B cell (primary cell): ENCODE data around the gene SCNN1B. TPM values are rescaled to one million over a fixed set of nuclear protein-coding genes. Genes with fewer than 3 reads are reported as not detected.

ENCODE experiments used
- ATAC-seq: fragments of 200-7000 bp; cut with Tn5 transposase; one replicate; pipeline ENCODE4 v1.10.0; 2021; ENCODE audit warnings: low read depth, mild to moderate bottlenecking, moderate number of reproducible peaks, moderate library complexity
- CTCF ChIA-PET: fragments of 350-600 bp; sonication (Branson Sonifier 250); formaldehyde crosslinking; loops from one replicate; lab custom pipeline; 2021; ENCODE audit warnings: antibody characterized with exemption, inconsistent platforms; lab: Charles Lee
- POLR2A ChIA-PET: fragments of 350-600 bp; sonication (Branson Sonifier 250); formaldehyde crosslinking; loops from one replicate; lab custom pipeline; 2021; ENCODE audit warnings: antibody characterized with exemption; lab: Charles Lee
- DNase-seq: peaks from one replicate; pipeline ENCODE4 v3.0.0; 2013
- H2AFZ ChIP-seq: 2 replicates; pipeline ENCODE4 v1.6.1; 2012; ENCODE audit warnings: mild to moderate bottlenecking, low read depth, low read length; ENCODE audit not compliant: insufficient read depth, poor library complexity, severe bottlenecking
- H3K27ac ChIP-seq, 2 donors: 1 replicate in 1 of 2; 2 replicates in 1 of 2; pipeline ENCODE4 v1.5.1; 2012 to 2013; ENCODE audit warnings: low read length in 2 of 2, mild to moderate bottlenecking in 2 of 2, moderate library complexity in 1 of 2
- H3K27me3 ChIP-seq, 4 experiments: fragments of 200-600 bp in 1 of 4; sonication (generic) in 1 of 4; replicated peaks in 1 of 4; 1 replicate in 2 of 4; 2 replicates in 2 of 4; pipeline versions ENCODE4 v1.6.1 to v1.7.0; 2013 to 2016; ENCODE audit warnings: low read length in 3 of 4, mild to moderate bottlenecking in 2 of 4, mixed read lengths in 1 of 4, moderate library complexity in 1 of 4; ENCODE audit not compliant: insufficient read depth in 4 of 4, control insufficient read depth in 3 of 4; ENCODE audit errors: control extremely low read depth in 1 of 4
- H3K36me3 ChIP-seq, 2 experiments: replicated peaks in 1 of 2; 1 replicate in 1 of 2; 2 replicates in 1 of 2; pipeline versions ENCODE4 v1.6.1 to v1.7.1; 2013; ENCODE audit warnings: low read length in 1 of 2; ENCODE audit not compliant: insufficient read depth in 2 of 2, control insufficient read depth in 1 of 2; ENCODE audit errors: control extremely low read depth in 1 of 2, extremely low read depth in 1 of 2
- H3K4me1 ChIP-seq, 2 donors: fragments of 200-600 bp in 1 of 2; sonication (generic) in 1 of 2; 1 replicate in 1 of 2; 2 replicates in 1 of 2; pipeline versions ENCODE4 v1.5.1 to v1.6.1; 2013 to 2017; ENCODE audit warnings: low read length in 2 of 2; ENCODE audit not compliant: control insufficient read depth in 2 of 2, insufficient read depth in 2 of 2
- H3K4me2 ChIP-seq: replicated peaks from 2 replicates; pipeline ENCODE3; 2012; ENCODE audit warnings: mild to moderate bottlenecking, low read depth, low read length; ENCODE audit not compliant: poor library complexity, severe bottlenecking
- H3K4me3 ChIP-seq, 5 experiments: fragments of 200-600 bp in 1 of 5; sonication (generic) in 1 of 5; 1 replicate in 3 of 5; 2 replicates in 2 of 5; pipeline versions ENCODE4 v1.5.1 to v1.7.0; 2011 to 2016; ENCODE audit warnings: low read length in 4 of 5, mild to moderate bottlenecking in 4 of 5, low read depth in 2 of 5, control low read depth in 1 of 5, moderate library complexity in 1 of 5; ENCODE audit not compliant: insufficient read depth in 1 of 5; ENCODE audit errors: control extremely low read depth in 1 of 5, extremely low read depth in 1 of 5
- H3K79me2 ChIP-seq: fragments of 200-600 bp; sonication (generic); one replicate; pipeline ENCODE4 v1.6.0; 2016; ENCODE audit warnings: low read length; ENCODE audit not compliant: control insufficient read depth, insufficient read depth
- H3K9ac ChIP-seq: fragments of 200-600 bp; sonication (generic); 2 replicates; pipeline ENCODE4 v1.6.1; 2017; ENCODE audit warnings: mild to moderate bottlenecking, low read length, moderate library complexity
- H3K9me3 ChIP-seq, 3 donors: one replicate each; pipeline versions ENCODE4 v1.6.1 to v1.7.1; 2013; ENCODE audit warnings: low read length in 2 of 3; ENCODE audit not compliant: control insufficient read depth in 2 of 3, insufficient read depth in 1 of 3; ENCODE audit errors: control extremely low read depth in 1 of 3
- H4K20me1 ChIP-seq: 2 replicates; pipeline ENCODE4 v1.6.0; 2012; ENCODE audit warnings: mild to moderate bottlenecking, low read length; ENCODE audit not compliant: insufficient read depth, control insufficient read depth, poor library complexity, severe bottlenecking
- H3K27ac Mint-ChIP-seq: one replicate; pipeline ENCODE4 v1.8.0; 2021; ENCODE audit warnings: mixed read lengths
- H3K27me3 Mint-ChIP-seq: one replicate; pipeline ENCODE4 v1.8.0; 2021; ENCODE audit warnings: mixed read lengths
- H3K4me1 Mint-ChIP-seq: one replicate; pipeline ENCODE4 v1.8.0; 2021; ENCODE audit warnings: mixed read lengths
- H3K4me3 Mint-ChIP-seq: one replicate; pipeline ENCODE4 v1.8.0; 2021; ENCODE audit warnings: mixed read lengths
- H3K9me3 Mint-ChIP-seq: one replicate; pipeline ENCODE4 v1.8.0; 2022; ENCODE audit warnings: mixed read lengths; ENCODE audit not compliant: insufficient read depth
- EZH2 ChIP-seq: IDR thresholded peaks from 2 replicates; pipeline ENCODE4 v1.6.1; 2012; ENCODE audit warnings: borderline replicate concordance, low read depth, mild to moderate bottlenecking, moderate library complexity, low read length; ENCODE audit not compliant: insufficient read depth, poor library complexity, severe bottlenecking
- WGBS: methylation state at CpG from one replicate; pipeline ENCODE4 v1.1.5; 2013; ENCODE audit warnings: missing lambda C conversion rate; ENCODE audit not compliant: insufficient coverage; 5-methylcytosine and 5-hydroxymethylcytosine counted together
- intact Hi-C: fragments of 100-400 bp; cut with micrococcal nuclease; formaldehyde crosslinking; loops from one replicate; pipeline ENCODE4 v1.10.0; 2022
- polyA plus RNA-seq: library from polyadenylated mRNA; depleted of rRNA; stranded (reverse); fragments of >200 nt; gene quantifications from 2 replicates; pipeline ENCODE4 v1.2.3, GENCODE V29; 2012
- total RNA-seq, 2 donors: library from RNA; stranded (reverse); fragments of 120-200 nt in 1 of 2; gene quantifications; 1 replicate in 1 of 2; 2 replicates in 1 of 2; pipeline versions ENCODE4 v1.2.3 to v1.2.4, GENCODE V29; 2013 to 2022
- TF ChIP-seq, protein P1 (sequence below): fragments of 200-600 bp; IDR thresholded peaks from one replicate; pipeline ENCODE4 v1.8.0; 2022; ENCODE audit warnings: antibody characterized with exemption, mild to moderate bottlenecking

Gene SCNN1B
- total and polyA plus RNA-seq, 2 donors (not counting 1 experiment from before 2014, with no cell fraction given) = 0.30 TPM; not detected in 1

DNA sequence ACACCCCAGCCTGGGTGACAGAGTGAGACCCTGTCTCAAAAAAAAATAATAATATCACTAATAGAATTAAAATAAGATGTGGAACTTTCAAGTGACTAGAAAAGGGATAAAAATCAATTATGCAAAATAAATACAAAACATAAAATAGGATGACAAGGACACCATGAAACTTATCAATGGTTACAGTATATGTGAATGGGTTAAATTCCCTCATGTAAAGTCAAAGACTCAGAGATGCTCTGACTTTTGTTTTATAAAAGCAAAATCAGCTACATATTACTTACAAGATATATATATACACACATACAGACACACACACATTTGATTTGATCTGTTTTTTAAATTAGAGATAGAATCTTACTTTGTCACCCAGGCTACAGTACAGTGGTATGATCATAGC, 33.5 kb upstream of the SCNN1B start:
- no peaks in the 10 kb centered on the region for H3K9me3 ChIP-seq
- no peaks in the 10 kb centered on the region for H3K36me3 ChIP-seq
- no peaks in the 10 kb centered on the region for H3K4me1 ChIP-seq
- ATAC-seq (no peak), DNase-seq (no peak)
- intact Hi-C loops = no loop called here
- H3K4me3 ChIP-seq = no peak overlapping the region
- H3K27me3 ChIP-seq = no peaks in the 10 kb centered on the region
- ChIA-PET CTCF (no interaction called here), POLR2A (no interaction called here)
- Mint-ChIP-seq H3K4me1 (no peaks in the 10 kb centered on the region), H3K9me3 (no peaks in the 10 kb centered on the region), H3K4me3 (no peak overlapping the region), H3K27me3 (peaks cover 13% of the 10 kb centered on the region), H3K27ac (no peak overlapping the region)
- no peak overlapping the region for H3K9ac ChIP-seq
- no peak overlapping the region for H2AFZ ChIP-seq
- no peak overlapping the region for H3K27ac ChIP-seq
- H3K79me2 ChIP-seq = no peaks in the 10 kb centered on the region
- H4K20me1 ChIP-seq = no peaks in the 10 kb centered on the region
- no peak for TF ChIP-seq EZH2
- TF ChIP-seq, protein P1, sequence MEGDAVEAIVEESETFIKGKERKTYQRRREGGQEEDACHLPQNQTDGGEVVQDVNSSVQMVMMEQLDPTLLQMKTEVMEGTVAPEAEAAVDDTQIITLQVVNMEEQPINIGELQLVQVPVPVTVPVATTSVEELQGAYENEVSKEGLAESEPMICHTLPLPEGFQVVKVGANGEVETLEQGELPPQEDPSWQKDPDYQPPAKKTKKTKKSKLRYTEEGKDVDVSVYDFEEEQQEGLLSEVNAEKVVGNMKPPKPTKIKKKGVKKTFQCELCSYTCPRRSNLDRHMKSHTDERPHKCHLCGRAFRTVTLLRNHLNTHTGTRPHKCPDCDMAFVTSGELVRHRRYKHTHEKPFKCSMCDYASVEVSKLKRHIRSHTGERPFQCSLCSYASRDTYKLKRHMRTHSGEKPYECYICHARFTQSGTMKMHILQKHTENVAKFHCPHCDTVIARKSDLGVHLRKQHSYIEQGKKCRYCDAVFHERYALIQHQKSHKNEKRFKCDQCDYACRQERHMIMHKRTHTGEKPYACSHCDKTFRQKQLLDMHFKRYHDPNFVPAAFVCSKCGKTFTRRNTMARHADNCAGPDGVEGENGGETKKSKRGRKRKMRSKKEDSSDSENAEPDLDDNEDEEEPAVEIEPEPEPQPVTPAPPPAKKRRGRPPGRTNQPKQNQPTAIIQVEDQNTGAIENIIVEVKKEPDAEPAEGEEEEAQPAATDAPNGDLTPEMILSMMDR = no peak
- no peak overlapping the region for H3K4me2 ChIP-seq

DNA sequence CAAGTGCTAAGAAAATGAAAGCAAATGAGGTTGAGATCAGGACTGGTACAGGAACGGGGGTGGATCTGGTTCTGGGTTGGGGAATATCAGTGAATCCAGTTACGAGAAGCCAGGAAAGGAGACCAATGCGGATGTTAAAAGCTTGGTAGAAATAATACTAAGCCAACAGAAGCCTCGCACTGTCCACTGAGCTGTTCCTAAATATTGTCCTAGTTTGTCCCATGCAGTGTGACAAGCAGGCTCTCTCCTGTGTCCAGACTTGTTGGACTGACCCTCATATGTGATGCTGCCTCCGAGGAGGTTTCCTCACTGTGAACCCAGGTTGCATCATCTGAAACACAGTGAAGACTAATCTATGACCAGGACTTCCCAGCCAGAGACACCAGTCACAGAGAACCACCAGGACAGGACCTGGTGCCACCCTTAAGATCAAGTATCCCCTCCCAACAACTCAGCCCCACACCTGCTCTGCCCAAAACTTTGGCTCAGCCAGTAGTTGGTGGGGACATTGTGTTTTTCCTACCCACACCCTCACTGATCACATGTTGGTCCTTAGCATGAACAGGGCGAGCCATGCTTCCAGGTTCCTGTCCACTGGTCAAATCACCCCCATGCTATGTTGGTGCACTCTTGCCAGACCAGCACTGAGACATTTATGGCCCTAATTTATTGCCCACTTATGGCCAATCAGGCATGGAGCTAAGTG, 32.7 kb upstream of the SCNN1B start:
- H3K9me3 ChIP-seq = peaks cover 0 to 3% (median 0%) of the 10 kb centered on the region in 3 donors
- H3K4me1 ChIP-seq = no peaks in the 10 kb centered on the region
- H2AFZ ChIP-seq = no peak overlapping the region
- WGBS = 87% methylated on average over 6 of the region's 6 CpGs
- no peaks in the 10 kb centered on the region for H3K27me3 ChIP-seq
- no peaks in the 10 kb centered on the region for H3K79me2 ChIP-seq
- peaks cover 13% of the 10 kb centered on the region for H3K27me3 Mint-ChIP-seq
- DNase-seq (no peak), ATAC-seq (no peak)
- intact Hi-C loops = no loop called here
- H3K27ac Mint-ChIP-seq = no peak overlapping the region
- H3K36me3 ChIP-seq = no peaks in the 10 kb centered on the region
- no peak overlapping the region for H3K4me2 ChIP-seq
- H3K4me3 Mint-ChIP-seq = no peak overlapping the region
- CTCF ChIA-PET = no interaction called here
- H3K27ac ChIP-seq = no peak overlapping the region
- POLR2A ChIA-PET = no interaction called here
- H3K4me1 Mint-ChIP-seq = no peaks in the 10 kb centered on the region
- H3K9ac ChIP-seq = no peak overlapping the region
- H3K4me3 ChIP-seq = no peak overlapping the region
- H4K20me1 ChIP-seq = no peaks in the 10 kb centered on the region
- no peak for TF ChIP-seq EZH2
- TF ChIP-seq, protein P1 = no peak
- no peaks in the 10 kb centered on the region for H3K9me3 Mint-ChIP-seq
